GDM1 (cell line): Measurements from ENCODE around the gene BRD3.

ENCODE experiments used
- DNase-seq: peaks from one replicate; lab custom pipeline; 2025; lab: John Stamatoyannopoulos, UW

BRD3 gene

DNA sequence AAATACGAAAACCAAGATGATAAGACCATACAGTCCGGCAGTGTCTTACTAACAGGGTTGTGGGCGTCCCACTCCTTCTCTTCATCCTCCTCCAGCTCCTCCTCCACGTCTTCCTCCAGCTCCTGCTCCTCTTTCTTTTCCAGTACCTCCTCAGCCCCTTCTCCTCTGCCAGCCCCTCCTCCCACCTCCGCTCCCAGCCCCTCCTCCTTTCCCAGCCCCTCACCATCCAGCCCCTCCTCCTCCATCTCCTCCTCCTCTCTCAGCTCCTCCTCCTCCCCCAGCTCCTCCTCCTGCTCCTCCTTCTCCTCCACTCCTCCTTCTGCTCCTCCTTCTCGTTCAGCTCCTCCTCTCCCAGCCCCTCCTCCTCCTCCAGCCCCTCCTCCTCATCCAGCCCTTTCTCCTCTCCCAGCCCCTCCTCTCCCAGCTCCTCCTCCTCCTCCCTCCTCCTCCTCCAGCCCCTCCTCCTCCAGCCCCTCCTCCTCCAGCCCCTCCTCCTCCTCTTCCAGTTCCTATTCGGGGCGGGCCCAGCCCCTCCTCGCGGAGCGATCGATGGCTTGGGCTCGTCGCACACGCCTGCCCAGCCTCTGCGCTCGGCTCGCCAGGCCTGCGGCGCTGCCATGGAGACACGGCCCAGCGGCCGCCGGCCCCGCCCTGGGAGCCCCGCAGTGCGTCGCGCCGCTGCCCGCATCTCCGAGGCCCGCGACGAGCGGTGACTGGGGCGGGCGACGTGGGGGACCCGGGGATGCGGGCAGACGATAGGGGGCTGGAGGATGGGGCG, 42.8 kb downstream of the BRD3 start, which contains the start of gene BRD3OS:
Gene BRD3OS (plus strand): TSS at position 654 of the 778 bp plus-strand sequence. CDS start 1,267 bp downstream, outside the sequence.
- DNase-seq: peak; percentile 100

DNA sequence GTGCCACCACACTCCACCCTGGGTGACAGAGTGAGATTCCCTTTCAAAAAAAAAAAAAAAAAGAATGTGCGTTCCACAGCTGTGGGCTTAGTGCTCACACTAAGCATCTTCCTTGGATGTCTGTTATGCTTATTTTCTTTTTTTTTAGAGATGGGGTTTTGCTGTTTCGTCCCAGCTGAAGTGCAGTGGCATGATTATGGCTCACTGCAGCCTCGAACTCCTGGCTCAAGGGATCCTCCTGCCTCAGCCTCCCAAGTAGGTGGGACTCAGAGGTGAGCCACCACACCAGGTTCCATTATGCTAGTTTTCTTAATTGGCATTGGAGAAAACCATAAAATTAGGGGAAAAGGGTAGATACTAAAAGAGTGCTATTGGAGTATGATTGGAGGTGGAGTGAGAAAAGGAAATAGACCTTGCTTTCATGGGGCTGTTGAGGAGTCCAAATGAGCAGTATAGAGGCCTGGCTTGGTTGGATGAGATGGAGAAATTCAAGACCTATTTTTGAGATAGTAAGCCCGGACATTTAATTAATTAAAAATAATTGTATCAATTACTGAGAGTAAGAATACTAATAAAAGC, 43.5 kb downstream of the BRD3 start:
- no peak for DNase-seq

DNA sequence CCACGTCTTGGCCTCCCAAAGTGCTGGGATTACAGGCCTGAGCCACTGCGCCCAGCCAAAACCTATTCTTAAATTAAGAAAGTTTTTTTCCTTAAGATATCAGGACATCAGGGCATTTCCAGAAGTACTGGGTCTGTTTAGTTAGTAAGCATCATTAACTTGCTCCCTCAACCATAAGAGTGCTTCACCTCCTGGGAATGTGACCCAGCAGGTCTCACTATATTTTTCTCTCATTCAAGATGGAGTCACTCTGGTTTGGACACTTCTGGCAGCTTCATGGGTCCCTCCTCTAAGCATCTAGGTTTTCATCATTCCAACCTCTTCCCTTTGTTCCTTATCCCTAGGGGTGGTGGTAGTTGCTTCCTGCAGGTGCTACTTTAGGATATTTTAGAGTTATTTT, 52.9 kb downstream of the BRD3 start:
- no peak for DNase-seq

DNA sequence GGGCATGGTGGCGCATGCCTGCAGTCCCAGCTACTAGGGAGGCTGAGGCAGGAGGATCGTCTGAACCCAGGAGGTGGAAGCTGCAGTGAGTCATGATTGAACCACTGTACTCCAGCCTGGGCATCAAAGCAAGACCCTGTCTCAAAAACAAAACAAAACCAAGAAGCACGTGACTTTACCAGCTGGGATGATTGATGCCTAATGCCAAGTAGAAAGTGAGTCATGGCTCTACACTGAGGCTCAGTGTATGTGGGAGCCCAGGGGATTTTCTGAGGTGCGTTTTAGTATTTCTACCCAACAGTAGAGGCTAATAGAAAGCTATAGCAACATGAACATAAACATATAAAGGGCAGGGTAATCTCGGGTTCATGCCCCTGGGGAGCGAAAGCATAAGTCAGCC, 56.4 kb downstream of the BRD3 start:
- DNase-seq: no peak

DNA sequence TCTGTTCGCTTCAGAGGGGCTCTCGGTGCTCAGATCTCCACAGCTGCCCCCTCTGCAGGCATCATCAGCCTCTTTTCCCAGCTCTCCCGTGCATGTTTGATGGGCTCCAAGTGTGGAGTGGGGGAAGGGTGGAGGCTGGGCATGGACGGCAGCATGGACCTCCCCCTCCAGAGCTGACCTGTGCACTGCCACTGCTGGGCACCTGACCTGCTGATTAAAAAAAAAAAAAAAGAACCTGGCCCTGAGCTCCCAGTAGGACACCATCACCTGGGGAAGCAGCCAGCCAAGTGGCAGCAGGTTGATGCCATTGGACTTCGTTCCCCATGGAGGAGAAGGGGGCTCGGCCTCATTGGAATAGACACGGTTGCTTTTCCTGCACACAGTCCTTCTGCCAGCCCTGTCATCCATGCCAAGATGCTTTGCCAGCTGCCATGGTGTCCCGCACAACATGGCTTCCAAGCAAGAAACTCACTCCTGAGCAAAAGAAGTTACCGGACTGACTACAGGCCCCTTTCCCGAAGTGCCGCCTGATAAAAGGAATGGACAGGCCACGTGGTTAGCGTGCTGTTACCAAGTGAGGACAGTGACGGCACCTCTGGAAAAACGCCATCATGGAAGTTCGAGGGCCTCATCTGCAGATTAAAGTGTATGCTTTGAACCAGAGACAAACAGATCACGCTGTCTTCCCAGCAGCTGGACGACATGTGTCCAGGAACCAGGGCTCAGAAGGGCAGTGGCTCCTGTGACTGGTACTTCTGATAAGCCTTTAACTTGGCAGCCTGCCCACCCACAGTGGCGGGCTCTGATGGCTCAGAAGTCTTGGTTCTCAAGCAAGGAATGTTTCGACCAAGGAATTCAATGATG, 57.3 kb downstream of the BRD3 start:
- no peak for DNase-seq

DNA sequence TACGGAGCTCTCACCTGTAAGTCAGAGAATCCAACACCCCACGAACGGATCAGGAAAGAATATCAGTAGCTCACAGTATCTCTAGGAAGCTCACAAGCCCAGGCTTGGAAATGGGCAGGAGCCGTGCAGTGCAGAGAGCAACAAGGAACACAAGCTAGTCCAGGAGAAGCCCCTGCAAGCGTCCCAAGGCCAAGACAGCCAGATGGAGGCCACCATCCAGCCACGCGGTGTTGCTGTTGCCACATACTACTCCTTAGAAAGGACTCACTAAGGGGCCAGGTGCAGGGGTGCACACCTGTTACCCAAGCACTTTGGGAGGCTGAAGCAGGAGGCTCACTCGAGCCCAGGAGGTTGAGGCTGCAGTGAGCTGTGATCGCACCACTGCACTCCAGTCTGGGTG, 60.3 kb downstream of the BRD3 start:
- DNase-seq: no peak

DNA sequence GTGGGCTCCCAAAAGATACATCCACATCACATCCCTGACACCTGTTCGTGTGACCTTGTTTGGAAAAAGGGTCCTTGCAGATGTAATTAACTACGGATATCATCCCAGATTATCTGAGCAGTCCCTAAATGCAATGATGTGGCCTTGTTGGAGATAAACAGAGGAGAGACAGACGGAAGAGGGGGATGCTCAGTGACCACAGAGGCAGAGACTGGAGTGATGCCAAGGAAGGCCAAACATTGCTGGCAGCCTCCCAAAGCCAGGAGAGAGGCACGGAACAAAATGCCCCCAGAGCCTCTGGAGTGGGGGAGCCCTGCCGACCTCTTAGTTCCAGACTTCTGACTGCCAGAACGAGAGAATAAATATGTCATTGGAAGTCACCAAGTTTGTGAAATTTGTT, 60.7 kb downstream of the BRD3 start:
- no peak for DNase-seq

DNA sequence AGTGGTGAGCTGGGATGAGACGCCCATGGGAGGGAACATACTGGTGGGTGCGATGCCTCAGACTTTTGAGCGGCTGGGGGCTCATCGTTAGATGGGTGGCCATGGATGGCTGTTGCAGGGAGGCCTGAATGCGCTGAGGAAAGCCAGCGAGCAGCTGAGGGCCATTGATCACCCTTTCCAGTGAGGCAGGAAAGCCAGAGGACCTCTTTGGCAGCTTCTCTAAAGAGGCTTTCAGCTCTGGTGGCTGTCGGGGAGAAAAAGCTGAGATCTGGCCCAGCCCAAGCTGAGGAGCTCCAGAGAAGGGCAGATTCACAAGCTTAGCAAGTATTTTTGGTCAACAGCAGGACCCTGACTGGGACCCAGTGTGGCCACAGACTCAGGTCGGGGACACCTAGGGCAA, 62.4 kb downstream of the BRD3 start:
- no peak for DNase-seq

DNA sequence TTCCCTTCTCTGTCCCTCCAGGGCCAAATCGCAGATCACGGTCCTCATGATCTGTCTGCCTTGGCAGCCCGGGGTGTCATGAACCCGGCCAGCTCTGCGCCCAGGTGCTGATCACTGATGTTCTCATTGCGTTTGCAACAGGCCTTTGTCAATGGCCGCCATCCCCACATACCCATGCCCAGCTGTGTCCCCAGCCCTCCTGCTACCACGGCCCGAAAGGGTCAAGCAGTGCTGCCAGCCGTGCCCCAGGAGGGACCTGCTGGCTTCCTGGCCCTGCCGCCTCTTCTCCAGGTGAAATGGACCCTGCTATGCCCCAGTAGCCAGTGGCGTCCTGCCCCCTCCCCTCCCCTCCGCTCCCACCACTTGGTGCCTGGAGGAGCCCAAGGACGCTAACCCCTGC, 62.9 kb downstream of the BRD3 start:
- no peak for DNase-seq

DNA sequence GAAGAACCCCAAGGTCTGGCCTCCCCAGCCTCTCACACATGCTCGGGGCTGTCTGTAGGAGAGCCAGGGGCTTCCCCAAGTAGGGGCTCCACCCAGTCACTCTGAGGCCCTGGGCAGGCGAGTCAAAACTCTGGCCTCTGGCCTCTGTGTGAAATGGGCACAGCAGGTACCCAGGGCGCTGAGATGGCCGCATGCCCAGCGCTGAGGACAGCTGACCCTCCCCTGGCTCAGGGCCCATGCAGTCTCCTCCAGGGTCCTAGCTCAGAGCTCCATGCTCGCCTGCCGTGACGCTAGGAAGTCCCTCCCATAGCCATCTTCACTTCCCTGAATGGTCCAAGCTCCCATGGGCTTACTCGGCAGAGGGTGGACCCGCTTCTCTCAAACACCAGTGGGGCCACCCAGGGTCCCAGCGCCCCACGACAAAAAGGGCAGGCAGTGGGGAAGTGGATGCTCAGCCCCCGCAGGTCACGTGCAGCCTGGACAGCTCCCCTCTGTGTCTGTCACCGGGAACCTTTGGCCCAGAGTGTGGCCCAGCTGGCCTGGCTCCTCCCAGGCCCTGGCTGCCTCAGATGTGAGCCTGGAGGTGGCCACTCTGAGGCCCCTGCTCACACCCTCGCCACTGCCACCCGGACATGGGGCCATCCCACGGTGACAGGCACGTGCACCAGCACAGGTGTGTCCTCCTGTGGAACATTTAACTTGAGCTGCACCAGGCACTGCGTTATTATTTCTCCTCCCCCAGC, 63.5 kb downstream of the BRD3 start:
- DNase-seq: no peak

DNA sequence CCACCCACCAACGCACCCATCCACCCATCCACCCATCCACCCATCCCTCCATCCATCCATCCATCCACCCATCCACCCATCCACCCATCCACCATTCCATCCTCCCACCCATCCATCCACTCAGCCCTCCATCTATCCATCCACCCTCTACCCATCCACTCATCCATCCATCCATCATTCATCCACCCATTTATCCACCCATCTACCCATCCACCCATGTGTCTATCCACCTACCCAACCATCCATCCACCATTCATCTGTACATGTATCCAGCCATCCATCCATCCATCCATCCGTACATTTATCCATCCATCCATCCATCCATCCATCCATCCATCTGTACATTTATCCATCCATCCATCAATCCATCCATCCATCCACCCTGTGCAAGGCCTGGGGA, 64.6 kb downstream of the BRD3 start:
- DNase-seq: no peak

DNA sequence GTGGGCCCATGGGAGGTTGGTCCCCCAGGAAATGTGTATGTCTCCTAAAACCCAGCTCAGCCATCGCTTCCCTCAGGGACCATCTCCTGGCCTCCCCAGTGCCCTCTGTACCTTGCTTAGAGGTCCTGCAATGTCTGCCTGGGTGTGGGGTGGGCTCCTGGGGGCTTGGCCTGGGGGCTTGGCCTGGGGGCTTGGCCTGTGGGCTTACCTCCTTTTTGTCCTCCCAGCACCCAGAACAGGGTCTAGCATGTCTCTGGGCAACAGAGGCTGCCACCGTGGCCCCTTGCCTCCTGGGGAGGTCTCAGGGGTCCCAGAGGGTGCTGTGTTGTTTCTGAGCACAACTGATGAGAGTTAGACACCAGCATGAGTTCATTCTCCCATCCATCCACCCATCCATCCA, 65.0 kb downstream of the BRD3 start:
- DNase-seq: no peak

DNA sequence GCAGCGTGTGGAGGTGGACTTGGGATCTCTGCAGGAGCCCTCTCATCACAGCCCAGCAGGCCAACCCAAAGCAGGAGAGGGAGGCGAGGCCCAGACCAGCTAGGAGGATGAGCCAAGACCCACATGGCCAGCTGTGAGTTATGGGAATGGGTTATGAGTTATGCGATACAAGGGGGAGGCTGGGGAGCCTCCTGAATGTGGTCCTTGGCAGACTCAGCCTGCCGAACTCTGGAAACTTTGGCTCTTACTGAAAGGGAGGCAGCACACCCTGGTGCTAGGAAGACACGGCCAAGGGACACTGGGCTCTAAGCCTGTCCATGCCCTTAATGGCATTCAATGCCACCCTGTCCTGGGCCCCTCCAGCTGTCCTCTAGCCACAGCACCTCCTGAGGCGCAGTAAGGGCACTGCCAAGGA, 68.0 kb downstream of the BRD3 start:
- no peak for DNase-seq

DNA sequence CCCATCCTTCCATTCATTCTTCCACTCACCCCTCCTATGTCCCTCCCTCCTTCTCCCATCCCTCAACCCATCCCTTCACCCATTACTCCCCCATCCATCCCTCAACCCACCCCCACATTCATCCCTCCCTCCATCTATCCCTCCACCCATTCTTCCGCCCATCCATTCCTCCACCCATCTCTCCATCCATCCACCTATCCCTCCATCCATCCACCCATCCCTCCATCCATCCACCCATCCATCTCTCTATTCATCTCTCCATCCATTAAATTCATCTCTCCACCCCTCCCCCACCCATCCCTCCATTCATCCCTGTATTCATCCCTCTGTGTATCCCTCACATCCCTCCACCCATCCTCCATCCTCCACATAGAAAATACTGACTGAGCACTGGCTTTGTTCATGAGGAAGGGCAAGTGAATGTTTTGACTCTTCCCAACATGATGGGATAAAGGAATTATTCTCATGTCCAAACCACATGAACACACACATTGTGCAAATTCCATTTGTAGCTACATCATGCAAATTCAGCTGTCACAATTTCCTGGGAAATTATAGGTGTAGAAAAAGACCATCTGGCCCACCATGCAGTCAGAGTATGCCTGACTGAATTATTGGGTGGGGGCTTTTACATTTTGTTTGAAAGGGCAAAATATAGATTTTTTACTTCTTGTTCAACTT, 68.8 kb downstream of the BRD3 start:
- DNase-seq: no peak

DNA sequence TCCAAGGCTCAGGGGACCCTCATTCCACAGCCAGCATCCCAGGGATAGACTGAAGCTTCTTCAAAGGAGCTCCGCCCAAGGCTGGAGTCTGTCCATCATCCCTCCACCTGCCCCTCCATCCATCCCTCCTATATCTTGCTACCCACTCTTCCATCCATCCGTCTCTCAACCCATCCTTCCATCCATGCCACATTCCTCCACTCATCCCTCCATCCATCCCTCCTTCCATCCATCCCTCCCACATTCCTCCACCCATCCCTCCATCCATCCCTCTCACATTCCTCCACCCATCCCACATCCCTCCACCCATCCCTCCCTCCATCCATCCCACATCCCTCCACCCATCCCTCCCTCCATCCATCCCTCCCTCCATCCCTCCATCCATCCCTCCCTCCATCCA, 70.2 kb downstream of the BRD3 start:
- DNase-seq: no peak

DNA sequence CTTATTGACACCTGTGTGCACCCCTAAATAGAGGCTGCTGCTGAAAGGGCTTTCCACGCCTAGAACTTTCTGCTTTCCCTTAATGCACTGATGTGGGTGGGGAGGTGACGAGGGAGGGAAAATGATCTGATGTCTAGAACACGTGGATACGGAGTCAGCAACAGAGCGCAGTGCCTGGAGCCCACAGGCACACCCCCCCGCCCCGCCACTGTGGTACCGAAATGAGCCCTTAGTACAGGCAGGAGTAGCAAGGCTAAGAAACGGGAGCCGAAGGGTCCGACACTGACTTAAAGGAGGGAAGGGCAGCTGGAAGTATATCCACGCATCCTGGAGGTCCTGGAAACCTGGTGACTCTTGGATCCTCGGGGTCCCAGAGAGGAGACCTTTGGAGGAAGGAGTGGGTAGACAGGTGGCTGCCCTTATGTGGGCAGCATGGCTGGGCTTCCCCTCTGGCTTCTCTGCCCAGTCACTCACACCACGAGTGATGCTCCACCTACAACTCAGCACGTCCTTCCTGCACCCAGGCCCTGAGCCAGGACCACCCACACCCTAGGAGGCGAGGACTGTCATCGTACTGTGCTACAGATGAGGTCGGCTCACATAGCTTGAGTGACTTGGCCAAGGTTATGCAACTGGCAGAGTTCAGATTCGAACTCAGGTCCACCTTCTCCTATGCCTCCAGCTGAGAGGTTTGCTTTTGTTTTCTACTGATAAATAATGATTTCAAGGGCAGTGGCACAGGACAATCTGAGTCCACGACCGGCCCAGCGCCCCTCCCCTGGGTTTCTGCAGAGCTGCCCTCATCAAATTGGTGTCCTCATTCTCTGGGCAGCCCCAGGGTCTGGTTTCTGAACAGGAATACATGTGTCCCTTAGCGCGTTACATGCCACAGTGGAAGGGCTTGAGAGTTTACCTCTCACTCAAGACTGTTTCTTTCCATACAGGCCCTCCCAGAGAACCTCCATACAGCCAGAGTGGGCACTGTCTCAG, 71.0 kb downstream of the BRD3 start:
- DNase-seq: no peak

DNA sequence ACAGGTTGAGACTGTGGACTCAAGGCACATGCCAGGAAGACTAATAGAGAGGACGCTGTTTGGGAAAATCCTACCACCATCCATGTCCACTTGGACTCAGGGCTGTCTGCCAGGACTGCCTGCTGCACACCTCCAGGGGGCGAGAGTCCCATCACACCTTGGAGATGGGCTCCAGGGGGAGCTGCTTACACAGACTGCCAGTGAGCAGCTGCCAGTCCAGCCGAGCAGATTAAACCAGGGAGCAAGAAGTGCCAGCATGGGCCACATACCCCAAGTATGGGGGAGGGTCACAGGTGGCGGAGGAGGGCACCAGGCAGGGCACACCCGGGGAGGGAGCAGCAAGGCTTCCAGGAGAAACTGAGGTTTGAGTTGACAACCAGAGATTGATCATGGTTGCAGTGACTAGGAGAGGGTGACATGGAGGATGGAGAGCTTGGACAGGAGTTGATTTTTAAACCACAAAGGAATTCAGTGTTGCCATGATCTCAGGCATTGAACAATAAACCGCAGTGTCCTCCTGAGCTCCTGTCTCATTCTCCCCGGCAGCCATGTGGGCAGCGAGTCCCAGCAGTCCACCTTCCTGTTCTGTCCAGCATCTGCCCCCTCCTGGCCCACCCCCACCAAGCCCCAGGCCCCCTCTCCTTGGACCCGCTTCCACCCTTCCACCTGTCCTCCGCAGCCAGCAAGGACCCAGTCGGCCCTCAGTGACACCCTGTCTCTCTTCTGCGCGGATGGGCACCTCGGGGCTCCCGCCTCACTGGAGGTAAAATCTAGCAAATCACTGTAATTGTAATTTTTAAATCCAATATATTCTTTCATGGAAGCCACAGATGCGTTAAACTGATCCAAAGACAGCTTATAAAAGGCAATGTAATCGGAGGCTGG, 72.6 kb downstream of the BRD3 start:
- DNase-seq: no peak

DNA sequence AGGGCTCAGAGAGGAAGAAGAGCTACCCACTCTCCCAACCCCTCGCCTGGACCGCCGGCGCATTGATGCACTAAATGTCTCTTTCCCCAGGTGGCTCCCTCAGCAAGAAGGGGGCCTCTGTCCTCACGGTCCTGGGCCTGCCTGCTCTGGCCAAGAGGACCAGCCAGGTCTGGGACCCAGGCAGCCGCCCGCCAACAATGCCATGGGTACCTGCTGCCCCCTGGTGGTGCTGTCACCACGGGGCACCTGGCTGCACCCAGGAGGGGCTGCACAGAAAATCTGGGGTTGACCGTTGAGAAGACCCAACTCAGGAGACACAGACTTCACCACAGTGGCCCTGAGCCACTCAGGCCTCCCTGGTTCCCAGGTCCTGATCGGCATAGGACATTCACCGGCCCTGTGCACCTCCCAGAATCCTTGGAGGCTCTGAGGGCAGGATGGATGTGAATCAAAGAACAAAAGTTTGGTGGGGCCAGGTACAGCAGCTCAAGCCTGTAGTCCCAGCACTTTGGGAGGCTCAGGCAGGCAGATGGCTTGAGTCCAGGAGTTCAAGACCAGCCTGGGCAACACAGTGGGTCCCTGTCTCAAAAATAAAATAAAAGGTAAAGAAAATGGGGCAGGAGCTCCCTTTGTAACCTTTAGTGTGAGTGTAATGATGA, 73.3 kb downstream of the BRD3 start:
- no peak for DNase-seq
